Fibroblast of upper back skin (primary cell): Measurements from ENCODE around the gene ETFDH.
"Not testable (repeated sequence)": the region's sequence is repeated elsewhere in the genome, so short reads cannot be mapped to it uniquely, and the experiment has no call there.

Source experiments
- DNase-seq: peaks from one replicate; pipeline ENCODE4 v3.0.0-alpha.2; 2013

ETFDH gene

DNA sequence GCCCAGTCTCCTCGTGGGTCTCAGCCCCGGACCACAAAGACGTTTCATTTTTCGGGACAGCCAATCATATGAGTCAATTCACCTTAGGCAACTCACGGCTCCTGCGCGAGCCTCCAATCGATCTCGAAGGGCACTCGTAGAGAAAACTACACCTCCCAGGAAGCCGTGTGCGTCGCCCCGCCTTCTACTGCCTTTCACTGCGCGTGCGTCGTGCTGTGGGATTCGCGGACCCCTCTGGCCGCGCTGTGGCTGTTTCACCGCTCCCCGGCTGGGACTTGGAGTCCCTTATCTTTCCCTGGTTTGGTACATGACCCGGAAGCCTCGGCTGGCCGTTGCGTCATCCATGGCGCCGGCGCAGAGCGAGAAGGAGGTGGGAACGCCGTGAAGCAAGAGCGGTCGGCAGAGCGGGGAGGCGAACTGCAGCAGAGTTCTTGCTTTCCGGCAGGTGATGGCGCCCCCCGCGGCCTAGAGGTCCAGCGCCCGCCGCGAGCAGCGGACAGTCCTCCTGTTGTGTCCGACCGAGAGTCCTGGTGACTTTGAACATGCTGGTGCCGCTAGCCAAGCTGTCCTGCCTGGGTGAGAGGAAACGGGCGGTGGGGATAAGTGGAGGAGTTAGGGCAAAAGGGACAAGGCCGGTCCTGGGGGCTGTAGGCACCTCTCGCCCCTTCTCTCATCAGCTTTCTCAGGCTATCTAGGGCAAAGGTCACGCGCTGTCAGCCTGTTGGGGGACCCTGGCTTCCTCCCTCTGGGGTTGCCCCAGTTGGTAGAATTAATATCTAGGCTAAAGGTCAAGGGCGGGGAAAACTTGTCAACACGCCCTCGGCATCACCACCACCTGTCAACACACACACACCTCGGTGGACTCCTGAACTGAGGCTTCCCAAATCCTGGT lies at the start of gene ETFDH:
ETFDH (plus strand) TSS at position 382 of the 892 bp plus-strand sequence; CDS start at position 543, 161 bp downstream.
- DNase-seq = peak; percentile 100

DNA sequence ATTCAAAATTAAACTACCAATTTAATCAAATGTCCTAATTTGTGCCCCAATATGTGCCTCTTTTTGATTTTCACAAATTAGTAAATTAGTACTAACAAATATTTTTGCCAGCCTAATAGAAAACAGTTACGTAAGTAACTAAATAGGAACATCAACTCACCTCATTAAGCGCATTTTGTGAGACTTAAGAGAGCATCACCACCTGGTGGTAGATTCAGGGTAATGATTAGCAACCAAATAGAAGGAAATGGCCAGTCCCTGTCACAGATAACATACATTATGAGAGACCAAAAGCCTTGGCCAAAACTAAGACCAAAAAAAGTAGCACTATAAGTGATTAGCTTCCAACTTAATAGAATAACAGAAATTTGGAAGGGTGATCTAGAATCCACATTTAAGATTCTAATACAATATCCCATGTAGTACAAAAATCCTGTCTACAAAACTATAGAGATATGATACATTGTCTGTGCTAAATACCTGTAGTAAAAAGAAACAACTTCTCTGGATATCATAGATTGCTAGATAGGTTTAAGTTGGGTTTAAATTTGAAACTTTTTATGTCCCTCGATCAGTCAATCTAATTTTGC lies 47.1 kb upstream of the ETFDH start:
- peak; percentile 53 for DNase-seq

DNA sequence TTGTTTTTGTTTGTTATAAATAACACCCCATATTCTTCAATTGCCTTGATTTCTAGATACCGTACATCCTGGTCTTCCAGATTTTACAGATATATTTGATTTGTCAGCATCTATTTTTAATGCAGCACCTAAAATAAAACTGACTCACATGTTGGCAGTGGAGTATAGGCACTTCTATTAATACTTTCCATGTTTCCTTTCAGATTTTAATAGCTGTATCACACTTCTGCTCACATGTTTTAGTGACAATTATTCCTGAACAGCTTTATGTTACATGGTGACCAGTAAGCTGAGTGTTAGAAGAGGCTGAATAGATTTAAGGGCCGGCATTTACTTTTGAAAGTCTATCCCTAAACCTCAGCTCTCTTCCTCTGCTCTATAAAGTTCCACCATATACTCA lies 46.6 kb upstream of the ETFDH start:
- DNase-seq = no peak

DNA sequence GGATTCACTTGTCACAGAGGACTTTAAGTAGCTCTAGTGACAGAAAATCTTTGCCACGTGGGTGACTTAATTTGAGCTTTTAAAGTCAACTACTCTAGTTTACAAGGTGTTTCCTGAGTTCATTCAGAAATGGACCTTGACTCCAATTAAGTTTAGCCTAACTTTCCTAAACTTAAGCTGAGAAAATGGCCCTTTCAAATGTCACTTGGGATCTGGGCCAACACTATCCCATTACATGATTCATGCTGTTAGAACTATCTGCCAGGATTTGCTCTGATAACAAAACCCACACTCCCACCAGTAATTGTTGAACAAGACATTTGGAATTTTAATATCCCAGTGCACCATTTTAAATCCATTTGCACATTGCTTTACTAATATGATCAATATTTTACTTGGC lies 41.2 kb upstream of the ETFDH start:
- DNase-seq = peak; percentile 46

DNA sequence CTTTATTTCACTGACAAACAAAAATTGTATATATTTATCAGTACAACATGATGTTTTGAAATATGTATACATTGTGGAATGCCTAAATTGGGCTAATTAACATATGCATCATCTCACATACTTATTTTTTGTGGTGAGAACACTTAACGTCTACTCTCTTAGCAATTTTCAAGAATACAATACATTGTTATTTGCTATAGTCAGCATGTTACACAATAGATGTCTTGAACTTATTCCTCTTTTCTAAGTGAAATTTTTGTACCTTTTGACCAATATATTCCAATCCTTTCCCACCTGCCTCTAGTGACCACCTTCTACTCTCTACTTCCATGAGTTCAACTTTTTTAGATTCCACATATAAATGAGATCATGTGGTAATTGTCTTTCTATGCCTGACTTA lies 35.5 kb upstream of the ETFDH start:
- DNase-seq = no peak

DNA sequence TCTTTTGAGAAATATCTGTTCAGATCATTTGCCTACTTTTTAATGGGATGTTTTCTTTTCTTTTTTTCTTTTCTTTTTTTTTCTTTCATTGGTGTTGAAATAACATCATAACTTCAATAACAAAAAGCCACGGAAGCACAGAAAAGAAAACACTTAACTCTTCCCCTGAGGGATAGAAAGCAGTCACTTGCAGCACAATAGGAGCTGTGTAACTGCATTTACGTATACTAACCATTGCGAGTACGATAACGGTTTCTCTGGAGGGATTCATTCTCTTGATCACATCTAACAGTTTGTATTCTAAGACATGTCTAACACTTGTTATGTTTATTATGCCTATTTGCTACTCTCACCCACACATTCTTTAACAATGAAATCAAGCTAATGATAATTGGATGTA lies 27.7 kb upstream of the ETFDH start:
- DNase-seq = no peak

DNA sequence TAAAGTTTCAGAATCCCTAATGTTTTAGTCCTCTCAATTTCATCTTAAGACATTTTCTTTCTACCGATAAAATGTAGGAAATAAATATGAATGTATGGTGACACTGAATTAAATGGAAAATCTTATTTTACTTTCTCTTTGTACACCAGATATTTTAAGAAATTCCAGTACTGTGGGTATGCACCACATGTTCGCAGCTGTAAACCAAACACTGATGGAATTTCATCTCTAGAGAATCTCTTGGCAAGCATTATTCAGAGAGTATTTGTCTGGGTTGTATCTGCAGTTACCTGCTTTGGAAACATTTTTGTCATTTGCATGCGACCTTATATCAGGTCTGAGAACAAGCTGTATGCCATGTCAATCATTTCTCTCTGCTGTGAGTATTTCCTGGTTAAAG lies 27.3 kb upstream of the ETFDH start:
- no peak for DNase-seq

DNA sequence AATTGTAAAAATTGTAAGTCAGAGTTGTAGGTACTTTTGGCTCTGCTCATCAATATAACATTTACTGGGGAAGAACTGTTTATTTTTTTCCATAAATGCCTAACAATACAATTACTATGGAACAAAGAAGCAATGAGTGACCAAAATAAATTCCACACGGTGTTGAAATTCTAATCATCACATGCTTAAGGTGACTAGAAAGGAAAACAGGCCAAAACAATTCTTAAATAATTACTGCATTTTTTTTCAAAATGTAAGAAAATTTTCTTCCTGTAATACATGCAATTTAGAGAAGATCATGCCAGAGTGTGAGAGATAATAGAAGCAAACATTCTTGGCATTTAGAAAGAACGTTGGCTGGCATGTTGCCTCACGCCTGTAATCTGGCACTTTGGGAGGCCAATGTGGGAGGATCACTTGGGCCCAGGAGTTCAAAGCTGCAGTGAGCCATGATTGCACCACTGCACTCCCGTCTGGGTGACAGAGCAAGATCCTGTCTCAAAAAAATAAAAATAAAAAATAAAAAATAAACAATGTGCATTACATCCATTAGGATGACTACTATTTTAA lies 22.9 kb upstream of the ETFDH start:
- DNase-seq = no peak

DNA sequence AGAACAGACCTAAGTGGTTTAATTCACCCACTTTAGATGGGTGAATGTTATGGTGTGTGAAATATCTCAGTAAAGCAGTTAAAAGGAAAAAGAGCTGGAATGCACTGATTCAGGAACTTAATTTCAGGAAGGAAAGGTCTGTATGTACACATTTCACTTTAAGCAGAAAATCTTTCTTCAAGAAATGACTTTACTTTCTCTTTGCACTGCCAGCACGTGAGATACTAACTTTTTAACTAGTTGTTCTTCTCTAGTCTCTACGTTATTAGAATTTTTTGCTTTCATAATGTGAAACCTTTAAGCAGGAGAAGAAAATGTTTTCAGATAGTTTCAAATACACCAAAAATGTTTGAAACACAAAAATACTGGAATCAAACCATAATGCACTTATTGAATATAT lies 19.2 kb upstream of the ETFDH start:
- DNase-seq = no peak

DNA sequence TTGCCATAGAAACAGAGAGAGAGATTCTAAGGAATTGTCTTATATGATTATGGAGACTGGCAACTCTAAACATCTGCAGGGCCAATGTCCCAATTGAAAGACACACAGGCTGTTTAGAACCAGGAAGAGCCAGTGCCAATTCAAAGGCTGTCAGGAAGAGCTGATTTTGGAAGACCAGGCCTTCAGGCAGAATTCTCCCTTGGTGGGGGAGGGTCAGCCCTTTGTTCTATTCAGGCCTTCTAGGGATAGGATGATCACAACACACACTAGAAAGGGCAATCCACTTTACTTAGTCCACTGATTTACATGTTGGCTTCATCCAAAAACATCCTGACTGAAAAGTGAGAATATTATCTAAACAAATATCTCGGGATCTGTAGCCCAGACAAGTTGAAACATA lies 15.7 kb upstream of the ETFDH start:
- no peak for DNase-seq

DNA sequence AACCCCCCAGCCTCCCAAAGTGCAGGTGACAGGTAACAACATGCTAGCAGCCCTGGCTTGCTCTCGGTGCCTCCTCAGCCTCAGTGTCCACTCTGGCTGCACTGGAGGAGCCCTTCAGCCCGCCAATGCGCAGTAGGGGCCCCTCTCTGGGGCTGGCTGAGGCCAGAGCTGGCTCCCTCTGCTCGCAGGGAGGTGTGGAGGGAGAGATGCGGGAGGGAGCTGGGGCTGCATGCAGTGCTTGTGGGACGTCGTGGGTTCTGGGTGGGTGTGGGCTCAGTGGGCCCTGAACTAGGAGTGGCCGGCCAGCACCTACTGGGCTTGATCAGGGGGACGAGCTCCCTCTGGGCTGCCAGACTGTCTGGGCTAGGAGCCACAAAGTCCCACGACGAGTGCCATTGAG lies 14.8 kb upstream of the ETFDH start:
- DNase-seq = no peak

DNA sequence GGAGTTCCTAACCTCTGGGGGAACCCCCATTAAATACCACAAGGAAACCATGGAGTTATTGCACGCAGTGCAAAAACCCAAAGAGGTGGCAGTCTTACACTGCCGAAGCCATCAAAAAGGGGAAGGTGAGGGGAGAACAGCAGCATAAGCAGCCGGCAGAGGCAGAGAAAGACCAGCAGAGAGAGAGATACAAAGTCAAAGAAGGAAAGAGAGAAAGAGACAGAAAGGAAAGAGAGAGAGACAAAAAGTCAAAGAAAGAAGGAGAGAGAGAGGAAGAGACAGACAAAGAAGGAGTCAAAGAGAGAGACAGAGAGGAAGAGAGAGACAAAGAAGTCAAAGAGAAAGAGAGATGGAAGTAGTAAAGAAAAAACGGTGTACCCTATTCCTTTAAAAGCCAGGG lies 8.8 kb upstream of the ETFDH start:
- not testable (repeated sequence) for DNase-seq

DNA sequence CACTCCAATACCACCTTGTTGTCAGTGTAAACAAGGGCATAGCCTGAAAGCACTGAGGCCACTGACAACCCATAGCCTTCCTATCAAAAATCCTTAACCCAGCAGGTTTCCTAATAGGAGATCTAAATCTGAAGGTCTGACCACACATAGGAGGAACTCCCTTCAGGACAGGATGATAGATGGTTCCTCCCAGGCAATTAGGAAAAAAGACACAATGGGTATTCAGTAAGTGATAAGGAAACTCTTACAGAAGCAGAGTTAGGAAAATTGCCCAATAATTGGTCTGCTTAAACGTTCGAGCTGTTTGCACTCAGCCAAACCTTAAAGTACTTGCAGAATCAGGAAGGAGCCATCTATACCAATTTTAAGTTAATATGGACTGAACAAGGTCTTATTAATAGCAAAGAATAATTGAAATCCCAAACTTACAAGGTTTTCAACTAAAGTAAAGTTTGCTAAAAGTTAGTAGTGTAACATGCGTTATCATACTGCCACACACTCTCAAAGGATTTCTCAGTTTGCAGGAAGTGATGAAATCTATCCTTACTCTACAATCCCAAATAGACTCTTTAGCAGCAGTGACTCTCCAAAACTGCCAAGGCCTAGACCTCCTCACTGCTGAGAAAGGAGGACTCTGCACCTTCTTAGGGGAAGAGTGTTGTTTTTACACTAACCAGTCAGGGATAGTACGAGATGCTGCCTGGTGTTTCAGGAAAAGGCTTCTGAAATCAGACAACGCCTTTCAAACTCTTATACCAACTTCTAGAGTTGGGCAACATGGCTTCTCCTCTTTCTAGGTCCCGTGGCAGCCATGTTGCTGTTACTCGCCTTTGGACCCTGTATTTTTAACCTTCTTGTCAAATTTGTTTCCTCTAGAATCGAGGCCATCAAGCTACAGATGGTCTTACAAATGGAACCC lies 8.1 kb upstream of the ETFDH start:
- DNase-seq = not testable (repeated sequence)

DNA sequence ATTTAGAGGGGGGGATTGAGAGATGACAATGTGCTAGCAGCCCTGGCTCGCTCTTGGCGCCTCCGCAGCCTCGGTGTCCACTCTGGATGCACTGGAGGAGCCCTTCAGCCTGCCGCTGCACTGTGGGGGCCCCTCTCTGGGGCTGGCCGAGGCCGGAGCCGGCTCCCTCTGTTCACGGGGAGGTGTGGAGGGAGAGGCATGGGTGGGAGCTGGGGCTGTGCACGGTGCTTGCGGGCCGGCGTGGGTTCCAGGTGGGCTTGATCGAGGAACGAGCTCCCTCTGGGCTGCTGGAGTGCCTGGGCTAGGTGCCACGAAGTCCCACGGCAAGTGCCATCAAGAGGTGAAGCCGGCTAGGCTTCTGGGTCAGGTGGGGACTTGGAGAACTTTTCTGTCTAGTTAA lies 7.3 kb upstream of the ETFDH start:
- no peak for DNase-seq

DNA sequence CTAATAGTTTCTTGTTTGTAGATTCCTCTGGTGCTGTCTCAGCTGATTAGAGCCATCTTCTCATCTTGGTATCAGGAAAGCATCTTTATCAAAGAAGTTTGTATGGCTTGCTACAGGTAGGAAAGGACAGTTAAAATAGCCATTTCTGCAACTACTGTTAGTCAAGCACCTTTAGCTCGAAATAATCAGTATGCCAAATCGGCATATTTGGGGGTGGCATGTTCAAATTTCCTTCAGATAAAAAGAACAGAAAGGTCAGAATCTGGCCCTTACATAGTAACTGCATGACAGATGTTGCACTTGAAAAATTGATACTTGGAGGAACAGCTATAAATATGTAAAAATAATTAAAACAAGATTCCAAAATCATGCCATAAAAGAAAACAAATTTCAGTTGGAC lies 5.2 kb upstream of the ETFDH start:
- DNase-seq = no peak

DNA sequence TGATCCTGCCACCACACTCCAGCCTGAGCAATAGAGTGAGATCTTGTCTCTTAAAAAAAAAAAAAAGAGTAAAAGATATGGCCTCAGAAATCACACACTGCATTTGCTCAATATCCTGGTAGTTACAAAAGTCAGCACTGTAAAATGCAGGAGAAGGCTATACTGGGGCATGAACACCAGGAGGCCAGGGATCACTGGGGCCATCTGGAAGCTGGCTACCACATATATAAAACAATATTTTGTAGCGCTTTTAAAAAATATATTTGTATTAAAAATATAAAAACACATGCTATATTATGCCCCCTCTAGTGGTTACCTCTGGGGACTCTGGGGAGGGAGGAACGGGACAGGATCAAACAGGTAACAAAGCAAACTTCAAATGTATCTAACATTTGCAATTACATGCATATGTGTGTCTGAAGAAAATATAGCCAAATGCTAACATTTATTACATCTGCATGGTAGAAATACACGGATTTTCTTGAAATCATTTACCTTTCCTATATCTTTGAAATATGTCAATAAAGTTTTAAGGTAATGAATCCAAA lies 4.4 kb upstream of the ETFDH start:
- DNase-seq = no peak

DNA sequence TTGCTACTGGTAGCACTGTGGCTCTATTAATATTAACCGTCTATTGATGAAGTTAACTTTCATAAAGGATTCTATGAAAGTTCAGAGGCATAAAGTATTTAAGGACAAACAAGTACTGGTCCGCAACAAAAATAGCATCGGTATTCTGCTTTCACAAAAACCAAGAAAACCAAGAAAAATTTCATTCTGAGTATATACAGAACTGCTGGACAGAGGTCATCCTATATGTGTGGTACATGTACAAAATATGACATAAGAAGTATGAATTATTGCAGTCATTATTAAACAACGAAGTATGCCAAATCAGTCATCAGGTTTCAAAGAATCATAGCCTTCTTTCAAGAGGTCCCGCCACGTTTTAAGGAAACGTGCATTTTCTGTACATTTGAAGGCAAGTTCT lies 2.8 kb upstream of the ETFDH start:
- DNase-seq = no peak

DNA sequence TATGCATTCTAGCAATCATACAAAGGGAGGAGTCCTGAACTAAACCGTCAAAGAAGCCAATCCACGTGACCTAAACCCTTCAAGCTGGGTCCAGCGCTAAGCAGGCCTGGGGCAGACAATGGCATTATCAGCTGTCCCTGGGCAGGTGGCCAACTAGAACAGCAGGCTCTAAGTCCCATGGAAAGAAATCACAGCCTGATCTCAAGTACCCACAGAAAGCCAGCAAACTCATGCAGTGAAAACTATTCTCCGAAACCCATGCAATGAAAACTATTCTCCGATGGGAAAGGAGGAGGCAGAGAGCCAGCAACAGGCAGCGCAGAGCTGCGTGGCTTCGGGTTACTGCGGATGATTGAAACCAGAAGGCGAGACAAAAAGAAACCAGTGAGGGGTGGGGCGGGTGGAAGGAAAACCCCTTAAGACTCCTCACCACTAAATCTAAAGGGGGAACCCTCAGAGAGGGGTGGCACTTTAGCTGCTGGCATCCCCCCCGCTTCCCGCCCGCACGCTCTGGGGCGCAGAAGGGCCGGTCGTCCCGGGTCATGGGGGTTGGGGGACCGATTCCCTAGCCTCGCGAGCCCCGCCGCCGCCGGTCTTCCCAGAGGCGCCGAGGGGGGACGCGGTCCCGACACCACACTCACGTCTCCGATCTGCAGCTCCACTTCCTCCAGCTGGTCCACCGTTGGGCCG lies 976 bp upstream of the ETFDH start:
- peak; percentile 81 for DNase-seq

DNA sequence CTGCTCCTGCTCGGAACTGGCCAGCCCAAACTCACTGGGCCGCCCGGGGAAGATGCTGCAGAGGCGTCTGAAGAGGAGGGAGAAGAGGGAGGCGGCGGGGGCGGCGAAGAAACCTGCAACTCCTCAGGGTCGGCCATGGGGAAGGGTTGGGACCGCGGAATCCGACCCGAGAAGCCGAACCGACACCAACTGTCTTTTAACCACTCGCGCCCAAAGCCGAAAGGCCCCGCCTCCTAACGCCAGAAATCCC lies 506 bp upstream of the ETFDH start, which contains the start of gene C4orf46:
C4orf46 (minus strand) TSS at position 223 of the 250 bp plus-strand sequence; CDS start at position 137, 86 bp downstream.
- no peak for DNase-seq

DNA sequence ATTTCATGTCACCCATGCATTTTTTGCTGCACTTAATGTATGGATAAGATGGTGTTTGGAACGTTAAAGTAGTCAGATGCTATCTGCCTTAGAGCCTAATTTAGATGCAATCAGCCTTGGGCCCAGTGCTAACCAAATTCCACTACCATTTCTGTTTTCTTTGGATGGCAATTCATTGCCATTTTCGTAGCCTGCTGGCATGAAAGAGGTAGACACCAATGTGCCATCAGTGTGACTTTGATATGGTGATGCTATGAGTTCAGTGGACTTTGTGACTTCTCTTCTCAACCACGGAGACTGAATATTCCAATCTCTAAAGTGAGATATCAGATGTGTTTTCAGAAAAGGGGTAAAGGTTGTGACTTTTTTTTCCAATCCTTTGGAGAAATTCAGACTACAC lies 1.5 kb downstream of the ETFDH start:
- DNase-seq = no peak

DNA sequence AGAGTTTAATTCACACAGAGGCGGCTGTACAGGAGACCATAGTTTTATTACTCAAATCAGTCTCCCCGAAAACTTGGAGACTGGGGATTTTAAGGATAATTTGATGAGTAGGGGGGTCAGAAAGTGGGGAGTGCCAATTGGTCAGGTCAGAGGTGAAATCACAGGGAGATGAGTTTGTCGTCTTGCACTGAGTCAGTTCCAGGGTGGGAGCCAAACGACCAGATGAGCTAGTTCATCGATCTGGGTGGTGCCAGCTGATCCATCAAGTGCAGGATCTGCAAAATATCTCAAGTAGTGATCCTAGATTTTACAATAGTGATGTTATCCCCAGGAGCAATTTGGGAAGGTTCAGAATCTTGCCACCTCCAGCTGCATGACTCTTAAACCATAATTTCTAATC lies 4.0 kb downstream of the ETFDH start:
- DNase-seq = no peak

DNA sequence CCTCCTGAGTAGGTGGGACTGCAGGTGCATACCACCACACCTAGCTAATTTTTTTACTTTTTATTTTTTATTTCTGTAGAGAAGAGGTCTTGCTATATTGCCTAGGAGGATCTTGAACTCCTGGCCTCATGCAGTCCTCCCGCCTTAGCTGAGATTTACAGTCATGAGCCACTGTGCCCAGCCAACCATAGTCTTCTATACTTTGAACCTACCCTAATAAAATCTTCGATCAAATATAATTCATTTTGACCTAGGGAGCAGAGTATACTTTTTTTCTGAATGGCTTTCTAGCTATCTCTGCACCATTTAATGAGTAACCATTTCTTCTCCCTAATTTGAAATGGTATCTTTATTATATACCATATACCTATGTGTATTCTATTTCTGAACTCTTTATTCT lies 6.7 kb downstream of the ETFDH start:
- no peak for DNase-seq
